Lower leg skin (tissue), 4 donors: Measurements from ENCODE around the gene ARHGAP24. TPM values are rescaled to one million over a fixed set of nuclear protein-coding genes. Genes with fewer than 3 reads are reported as not detected.

ENCODE experiments used
- DNase-seq, 2 donors: peaks; one replicate each; pipeline ENCODE4 v3.0.0-alpha.2; 2019; ENCODE audit warnings: low spot score in 2 of 2
- H3K4me3 ChIP-seq: fragments of 200-600 bp; sonication (generic); 2 replicates; pipeline ENCODE4 v1.5.1; 2017; ENCODE audit warnings: mild to moderate bottlenecking, low read depth; ENCODE audit not compliant: poor library complexity, severe bottlenecking
- CTCF ChIP-seq, 3 donors: fragments of 450-650 bp; IDR thresholded peaks; one replicate each; pipeline ENCODE4 v1.5.1; 2016; ENCODE audit warnings: antibody characterized with exemption in 3 of 3, mild to moderate bottlenecking in 3 of 3, moderate library complexity in 2 of 3
- POLR2A ChIP-seq, 2 donors: fragments of 450-650 bp; IDR thresholded peaks; one replicate each; pipeline ENCODE4 v1.6.1; 2016 to 2017; ENCODE audit warnings: antibody characterized with exemption in 2 of 2, mild to moderate bottlenecking in 1 of 2, moderate library complexity in 1 of 2
- WGBS, 2 donors: methylation state at CpG; one replicate each; pipeline ENCODE4 v1.1.5; 2018; 5-methylcytosine and 5-hydroxymethylcytosine counted together
- intact Hi-C: fragments of 100-400 bp; cut with DNase I; formaldehyde crosslinking; loops from one replicate; pipeline ENCODE4 v1.15.0; 2023; ENCODE audit warnings: low total_unique reads
- total RNA-seq, 4 donors: library from RNA; depleted of rRNA; stranded (reverse); fragments of >200 nt; gene quantifications; one replicate each; pipeline ENCODE4 v1.1.0, GENCODE V29; 2016

ARHGAP24 gene
- total RNA-seq, 4 donors from 2014 or later = 13.1 to 58.4 (median 24.0) TPM

GRCh38 chr4:85860066-85860740, 385.3 kb downstream of the ARHGAP24 start:
- no peak overlapping the region for H3K4me3 ChIP-seq
- no peak for DNase-seq
- intact Hi-C loops = loop anchor here (5.0 kb wide), 1 partner anchor 1797 kb away; no protein-coding TSS in a partner anchor
- WGBS, 2 donors = 57 to 59% methylated on average over 6 of the region's 6 CpGs
- TF ChIP-seq POLR2A (IDR thresholded peaks at IDR 0.05) (no peak), CTCF (IDR thresholded peaks at IDR 0.05) (no peak)

GRCh38 chr4:85861064-85861765, 386.3 kb downstream of the ARHGAP24 start:
- DNase-seq = no peak
- TF ChIP-seq POLR2A (IDR thresholded peaks at IDR 0.05) (no peak), CTCF (IDR thresholded peaks at IDR 0.05) (no peak)
- intact Hi-C loops = loop anchor here (5.0 kb wide), 1 partner anchor 1796 kb away; no protein-coding TSS in a partner anchor
- WGBS, 2 donors = 50 to 56% methylated on average over 5 of the region's 5 CpGs
- H3K4me3 ChIP-seq = no peak overlapping the region

GRCh38 chr4:85862896-85863295, 387.9 kb downstream of the ARHGAP24 start:
- intact Hi-C loops = loop anchor here (5.0 kb wide), 1 partner anchor 1794 kb away; no protein-coding TSS in a partner anchor
- TF ChIP-seq CTCF (IDR thresholded peaks at IDR 0.05) = no peak
- no peak for TF ChIP-seq POLR2A (IDR thresholded peaks at IDR 0.05)
- WGBS, 2 donors = 89 to 92% methylated on average over 4 of the region's 4 CpGs
- no peak for DNase-seq
- no peak overlapping the region for H3K4me3 ChIP-seq

- intact Hi-C loops = loop anchor here (5.0 kb wide), 1 partner anchor 1793 kb away; no protein-coding TSS in a partner anchor
- H3K4me3 ChIP-seq = no peak overlapping the region
- WGBS, 2 donors = 44 to 52% methylated on average over 5 of the region's 5 CpGs
- TF ChIP-seq CTCF (IDR thresholded peaks at IDR 0.05) = no peak
- TF ChIP-seq POLR2A (IDR thresholded peaks at IDR 0.05) = no peak
- no peak for DNase-seq
Measured at GRCh38 chr4:85864259-85865205, 389.6 kb downstream of the ARHGAP24 start.

GRCh38 chr4:85865256-85865655, 390.3 kb downstream of the ARHGAP24 start:
- intact Hi-C loops = no loop called here
- no peak for DNase-seq
- no peak overlapping the region for H3K4me3 ChIP-seq
- TF ChIP-seq POLR2A (IDR thresholded peaks at IDR 0.05) (no peak), CTCF (IDR thresholded peaks at IDR 0.05) (no peak)
